Breast epithelium (tissue), 3 donors: ENCODE results near the gene CPNE4.

Experiments
- CTCF ChIP-seq, 3 donors: fragments of 450-650 bp; IDR thresholded peaks; one replicate each; pipeline ENCODE4 v1.5.1; 2016 to 2017; ENCODE audit warnings: antibody characterized with exemption in 3 of 3, mild to moderate bottlenecking in 3 of 3, moderate library complexity in 3 of 3
- POLR2A ChIP-seq: fragments of 450-650 bp; IDR thresholded peaks from one replicate; pipeline ENCODE4 v1.6.1; 2016; ENCODE audit warnings: antibody characterized with exemption, mild to moderate bottlenecking, moderate library complexity
- POLR2AphosphoS5 ChIP-seq, 3 donors: sonication (generic); formaldehyde crosslinking; IDR thresholded peaks; one replicate each; pipeline ENCODE4 v1.6.1; 2017; ENCODE audit warnings: antibody characterized with exemption in 3 of 3

- TF ChIP-seq CTCF (IDR thresholded peaks at IDR 0.05): no peak
- no peak for TF ChIP-seq POLR2A
- no peak for TF ChIP-seq POLR2AphosphoS5 (IDR thresholded peaks at IDR 0.05)
Measured at GRCh38 chr3:131796111-131796510, 238.7 kb downstream of the CPNE4 start.
